K562 (cell line): ENCODE measurements around the gene NEURL1B. TPM values are rescaled to one million over a fixed set of nuclear protein-coding genes. Genes with fewer than 3 reads are reported as not detected.

ENCODE experiments used
- ATAC-seq: fragments of 200-7000 bp; cut with Tn5 transposase; 3 replicates; pipeline ENCODE4 v1.9.1; 2020; ENCODE audit warnings: moderate library complexity
- BruUV-seq: library from RNA; stranded (reverse); fragments of 400-500 nt; replicated peaks from 2 replicates; lab custom pipeline; 2021; lab: Mats Ljungman, UMichigan
- CTCF ChIA-PET: fragments of 300-600 bp; formaldehyde crosslinking; extraction: SDS; loops from one replicate; lab custom pipeline; 2021; ENCODE audit warnings: low intra/inter-chr PET ratio; lab: Yijun Ruan, JAX
- POLR2A ChIA-PET: fragments of 300-600, 350-650 bp; sonication (Branson Sonifier 250); formaldehyde crosslinking; extraction: SDS; loops from one replicate; lab custom pipeline; 2021; ENCODE audit warnings: antibody characterized with exemption, inconsistent platforms; lab: Yijun Ruan, JAX
- DNase-seq, 4 experiments: peaks; one replicate each; pipeline versions ENCODE4 v3.0.0 to v3.0.0-alpha.2; 2011 to 2018; ENCODE audit warnings: low spot score in 3 of 4, mixed read lengths in 3 of 4; ENCODE audit errors: extremely low read depth in 1 of 4
- FAIRE-seq: peaks from 2 replicates; lab custom pipeline; 2011; peaks lifted over from hg19 to GRCh38; lab: Jason Lieb, UNC
- H2AFZ ChIP-seq: 2 replicates; pipeline ENCODE4 v1.6.0; 2011; ENCODE audit warnings: low read depth, low read length, control low read depth, inconsistent platforms
- H3K27ac ChIP-seq: fragments of 200-600 bp; 3 replicates; pipeline ENCODE4 v1.8.0; 2011; ENCODE audit warnings: low read depth, mild to moderate bottlenecking, control low read depth, inconsistent platforms, low read length, moderate library complexity, mixed read lengths; ENCODE audit errors: extremely low read depth
- H3K27me3 ChIP-seq, 2 experiments: fragments of 300-600 bp in 1 of 2; 2 replicates in 1 of 2; 3 replicates in 1 of 2; pipeline versions ENCODE4 v1.6.0 to v1.8.0; 2011; ENCODE audit warnings: inconsistent platforms in 2 of 2, low read length in 2 of 2, mild to moderate bottlenecking in 1 of 2, mixed read lengths in 1 of 2, moderate library complexity in 1 of 2; ENCODE audit not compliant: control insufficient read depth in 2 of 2, insufficient read depth in 2 of 2
- H3K36me3 ChIP-seq: fragments of 300-600 bp; 3 replicates; pipeline ENCODE4 v1.8.0; 2011; ENCODE audit warnings: mild to moderate bottlenecking, low read length, inconsistent platforms; ENCODE audit not compliant: control insufficient read depth, insufficient read depth
- H3K4me1 ChIP-seq, 2 experiments: fragments of 200-600 bp in 1 of 2; replicated peaks in 1 of 2; 2 replicates in 1 of 2; 3 replicates in 1 of 2; pipeline versions ENCODE4 v1.5.1 to v1.8.0; 2011; ENCODE audit warnings: inconsistent platforms in 2 of 2, low read length in 2 of 2, mild to moderate bottlenecking in 1 of 2, mixed read lengths in 1 of 2, moderate library complexity in 1 of 2; ENCODE audit not compliant: control insufficient read depth in 2 of 2, insufficient read depth in 2 of 2
- H3K4me2 ChIP-seq: 2 replicates; pipeline ENCODE4 v1.6.1; 2011; ENCODE audit warnings: low read length, control low read depth, inconsistent platforms, mixed read lengths; ENCODE audit not compliant: insufficient read depth
- H3K4me3 ChIP-seq: fragments of 200-600 bp; sonication (generic), shearing (Covaris generic); 2 replicates; pipeline ENCODE4 v1.5.1; 2016; ENCODE audit warnings: control low read depth, inconsistent platforms
- H3K79me2 ChIP-seq: fragments of 200-600 bp; 3 replicates; pipeline ENCODE4 v1.8.0; 2011; ENCODE audit warnings: low read length, inconsistent platforms; ENCODE audit not compliant: control insufficient read depth, insufficient read depth
- H3K9ac ChIP-seq, 2 experiments: 2 replicates each; pipeline versions ENCODE4 v1.6.0 to v1.6.1; 2011; ENCODE audit warnings: low read depth in 2 of 2, low read length in 2 of 2, control low read depth in 1 of 2, inconsistent platforms in 1 of 2, mild to moderate bottlenecking in 1 of 2, mixed read lengths in 1 of 2; ENCODE audit not compliant: insufficient read depth in 1 of 2
- H3K9me1 ChIP-seq: one replicate; pipeline ENCODE4 v1.6.0; 2011; ENCODE audit warnings: inconsistent platforms, mild to moderate bottlenecking, low read length, moderate library complexity; ENCODE audit not compliant: control insufficient read depth, insufficient read depth
- H3K9me3 ChIP-seq: replicated peaks from 2 replicates; pipeline ENCODE4 v1.5.1; 2011; ENCODE audit warnings: low read depth, low read length, inconsistent platforms; ENCODE audit not compliant: control insufficient read depth, insufficient read depth
- H4K20me1 ChIP-seq: replicated peaks from 2 replicates; pipeline ENCODE4 v1.6.1; 2011; ENCODE audit warnings: low read length, inconsistent platforms, mixed read lengths; ENCODE audit not compliant: control insufficient read depth, insufficient read depth
- CREB3 ChIP-seq: fragments of 450-650 bp; conservative IDR thresholded peaks from 2 replicates; pipeline ENCODE4 v1.6.1; 2016; ENCODE audit warnings: missing genetic modification characterization, low read depth, mild to moderate bottlenecking, missing compliant biosample characterization, moderate library complexity
- MTA1 ChIP-seq: fragments of 450-650 bp; IDR thresholded peaks from 2 replicates; pipeline ENCODE4 v1.6.1; 2017; ENCODE audit warnings: borderline replicate concordance
- NRF1 ChIP-seq, 2 experiments: fragments of 450-650 bp; IDR thresholded peaks in 1 of 2; conservative IDR thresholded peaks in 1 of 2; 2 replicates each; pipeline ENCODE4 v1.6.1; 2014; ENCODE audit warnings: mild to moderate bottlenecking in 2 of 2
- PPARD ChIP-seq: fragments of 250-450 bp; sonication (Bioruptor Pico); IDR thresholded peaks from 2 replicates; pipeline ENCODE4 v1.8.0; 2022; ENCODE audit warnings: inconsistent platforms, mild to moderate bottlenecking, moderate library complexity
- TCF3 ChIP-seq: sonication (generic); formaldehyde crosslinking; IDR thresholded peaks from 2 replicates; pipeline ENCODE4 v1.4.0; 2020; ENCODE audit warnings: mild to moderate bottlenecking, missing genetic modification reagents
- THAP12 ChIP-seq: fragments of 250-450 bp; sonication (Bioruptor Pico); IDR thresholded peaks from 2 replicates; pipeline ENCODE4 v1.9.0; 2021; ENCODE audit warnings: mild to moderate bottlenecking, inconsistent platforms
- ZNF184 ChIP-seq: sonication (generic); formaldehyde crosslinking; IDR thresholded peaks from 2 replicates; pipeline ENCODE4 v1.5.0; 2020; ENCODE audit warnings: missing genetic modification reagents
- ZNF76 ChIP-seq: fragments of 250-450 bp; sonication (Bioruptor Pico); IDR thresholded peaks from 2 replicates; pipeline ENCODE4 v1.4.0; 2020; ENCODE audit warnings: mild to moderate bottlenecking, moderate library complexity, borderline replicate concordance
- WGBS: fragments of 100-300 bp; shearing (Covaris generic); methylation state at CpG from one replicate; pipeline ENCODE4 v1.1.6; 2016; ENCODE audit warnings: low coverage, mixed read lengths; ENCODE audit not compliant: insufficient coverage; ENCODE audit errors: missing lambda C conversion rate; 5-methylcytosine and 5-hydroxymethylcytosine counted together
- in situ Hi-C: fragments of 300-500 bp; cut with MboI; formaldehyde crosslinking; loops from 4 replicates; pipeline ENCODE4 v1.15.0; 2018; ENCODE audit warnings: inconsistent platforms, mixed read lengths
- intact Hi-C: fragments of 100-400 bp; cut with micrococcal nuclease; formaldehyde crosslinking; loops from 2 replicates; pipeline ENCODE4 v1.14.2; 2022
- polyA plus RNA-seq, 8 experiments: library from polyadenylated mRNA; depleted of rRNA in 4 of 8; stranded (reverse) in 5 of 8; unstranded in 3 of 8; fragments of >200 nt; fragmentation: Nextera tagmentation in 2 of 8; fragmentation: Illumina TruSeq in 1 of 8; extraction: Ambion mirVana in 2 of 8; extraction: Trizol in 1 of 8; gene quantifications; 2 replicates each; pipeline versions ENCODE4 v1.2.1 to v1.2.3, GENCODE V29; 2011 to 2014; ENCODE audit warnings: inconsistent platforms in 1 of 8, missing spikeins in 1 of 8
- total RNA-seq, 7 experiments: library from RNA; depleted of rRNA in 6 of 7; stranded (reverse); fragments of >200 nt in 6 of 7; fragmentation: Illumina TruSeq in 2 of 7; extraction: Trizol in 2 of 7; gene quantifications; 2 replicates each; pipeline versions ENCODE4 v1.2.1 to v1.2.3, GENCODE V29; 2011 to 2021; ENCODE audit warnings: low replicate concordance in 1 of 7

The NEURL1B gene
- total and polyA plus RNA-seq, 9 of the 15 experiments (the other 6 are each of a cell fraction or from before 2014, with no cell fraction given): 0.04 TPM; not detected in 8

GRCh38 chr5:172645271-172646055 lies 4.4 kb downstream of the NEURL1B start:
- H3K27ac ChIP-seq: no peak overlapping the region
- FAIRE-seq (no peak), DNase-seq (no peak), ATAC-seq (no peak)
- ChIA-PET POLR2A (no interaction called here), CTCF (no interaction called here)
- no TSS peak for BruUV-seq
- intact Hi-C loops (loop anchor here (10.0 kb wide), 1 partner anchor 49 kb away; no protein-coding TSS in a partner anchor), in situ Hi-C loops (no loop called here)
- H3K36me3 ChIP-seq: no peaks in the 10 kb centered on the region
- no peak overlapping the region for H3K9ac ChIP-seq
- H2AFZ ChIP-seq: no peak overlapping the region
- H3K4me3 ChIP-seq: no peak overlapping the region
- H3K4me1 ChIP-seq: peaks cover 4 to 14% of the 10 kb centered on the region in 2 experiments; a peak in 3 of 5 replicates
- peaks cover 5% of the 10 kb centered on the region; the same call in 1 of the 2 replicates for H4K20me1 ChIP-seq
- H3K27me3 ChIP-seq: peaks cover 44 to 90% of the 10 kb centered on the region in 2 experiments
- H3K9me1 ChIP-seq: no peaks in the 10 kb centered on the region
- TF ChIP-seq PPARD: no peak
- no peak for TF ChIP-seq CREB3 (tag)
- no peak for TF ChIP-seq ZNF76 (CRISPR knock-in tag)
- no peak for TF ChIP-seq ZNF184 (CRISPR knock-in tag)
- no peak for TF ChIP-seq TCF3 (CRISPR knock-in tag)
- no peak for TF ChIP-seq MTA1
- TF ChIP-seq THAP12 (CRISPR knock-in tag): no peak
- TF ChIP-seq NRF1 (conservative IDR thresholded peaks at IDR 0.05 in 1 of 2, IDR thresholded peaks at IDR 0.05 in 1 of 2): peak; percentile 12 to 21; a peak in 1 of 4 replicates
- TF ChIP-seq, all 486 proteins: peak for 1
- Histone ChIP-seq H3K4me2 (no peak overlapping the region), H3K9me3 (no peaks in the 10 kb centered on the region), H3K79me2 (no peaks in the 10 kb centered on the region)
- under 1% methylated on average over 11 of the region's 11 CpGs for WGBS
